Adrenal gland (tissue), 12 donors: Measurements from ENCODE around the gene FAM209B. TPM values are rescaled to one million over a fixed set of nuclear protein-coding genes. Genes with fewer than 3 reads are reported as not detected.
"Not testable (repeated sequence)": the region's sequence is repeated elsewhere in the genome, so short reads cannot be mapped to it uniquely, and the experiment has no call there.

ENCODE experiments used
- DNase-seq, 7 donors: peaks; one replicate each; pipeline ENCODE4 v3.0.0-alpha.2; 2019 to 2020
- H3K27ac ChIP-seq, 5 donors: fragments of 200-600 bp; sonication (generic) in 4 of 5; 1 replicate in 3 of 5; 2 replicates in 2 of 5; pipeline versions ENCODE4 v1.5.1 to v1.8.0; 2016 to 2020; ENCODE audit warnings: mild to moderate bottlenecking in 1 of 5
- H3K27me3 ChIP-seq: fragments of 200-600 bp; 2 replicates; pipeline ENCODE4 v1.8.0; 2021
- H3K36me3 ChIP-seq, 2 donors: fragments of 200-600 bp; replicated peaks in 1 of 2; 1 replicate in 1 of 2; 2 replicates in 1 of 2; pipeline versions ENCODE4 v1.5.1 to v1.8.0; 2018 to 2022
- H3K4me1 ChIP-seq, 2 donors: fragments of 200-600 bp; replicated peaks in 1 of 2; 1 replicate in 1 of 2; 2 replicates in 1 of 2; pipeline versions ENCODE4 v1.5.1 to v1.8.0; 2018 to 2021
- H3K4me3 ChIP-seq, 4 donors: fragments of 200-600 bp; sonication (generic) in 3 of 4; one replicate each; pipeline ENCODE4 v1.5.1; 2016 to 2018
- H3K9me3 ChIP-seq, 3 donors: fragments of 200-600 bp; sonication (generic) in 1 of 3; replicated peaks in 1 of 3; 1 replicate in 2 of 3; 2 replicates in 1 of 3; pipeline versions ENCODE4 v1.5.1 to v1.8.0; 2016 to 2021
- POLR2A ChIP-seq, 2 donors: fragments of 450-650 bp; IDR thresholded peaks; one replicate each; pipeline ENCODE4 v1.6.1; 2017; ENCODE audit warnings: antibody characterized with exemption in 2 of 2, mild to moderate bottlenecking in 2 of 2, moderate library complexity in 1 of 2
- WGBS, 4 donors: extraction: QIAGEN DNeasy Blood & Tissue Kit in 2 of 4; methylation state at CpG; one replicate each; pipeline versions ENCODE4 v1.1.5 to v1.1.7; 2013 to 2017; 5-methylcytosine and 5-hydroxymethylcytosine counted together
- intact Hi-C, 2 donors: fragments of 100-400 bp; cut with DNase I; formaldehyde crosslinking; loops; one replicate each; pipeline versions ENCODE4 v1.14.1 to v1.15.0; 2022 to 2023
- polyA plus RNA-seq, 3 donors: library from polyadenylated mRNA; stranded (reverse); fragments of 200-250 nt in 2 of 3; fragments of 350-450 nt in 1 of 3; fragmentation: Illumina TruSeq in 1 of 3; extraction: RNeasy Lipid Tissue Mini Kit (QIAGEN cat#74804) in 1 of 3; gene quantifications; one replicate each; pipeline ENCODE4 v1.2.3, GENCODE V29; 2013 to 2014
- total RNA-seq, 9 donors: library from RNA; depleted of rRNA in 4 of 9; stranded (reverse); fragments of >200 nt in 4 of 9; fragments of 120-200 nt in 1 of 9; fragmentation: NEBNext Ultra II Directional in 1 of 9; extraction: Animal tissue kit (Norgen Biotek cat#: 25700) in 1 of 9; gene quantifications; one replicate each; pipeline versions ENCODE4 v1.1.0 to v1.2.4, GENCODE V29; 2013 to 2023
- TF ChIP-seq, protein P1 (sequence below), 6 experiments: fragments of 450-650 bp in 4 of 6; fragments of 200-600 bp in 2 of 6; sonication (generic) in 1 of 6; IDR thresholded peaks; 1 replicate in 5 of 6; 2 replicates in 1 of 6; pipeline versions ENCODE4 v1.5.1 to v1.8.0; 2016 to 2021; ENCODE audit warnings: antibody characterized with exemption in 6 of 6, mild to moderate bottlenecking in 2 of 6, moderate library complexity in 1 of 6
- donor health status: healthy with polysubstance abuse.
- donor health status: Bipolar disorder and iron deficiency.
- donor health status: DM: yes; HTN: yes; CAD: no.
- donor health status: DM: no; HTN: no; CAD: no.
- donor health status: DM: no; HTN: no; CAD: no.
- donor health status: DM: yes; HTN: yes; CAD: no.

FAM209B gene
- total and polyA plus RNA-seq, 12 donors: 0.17 to 0.80 (median 0.48) TPM; not detected in 8

DNA sequence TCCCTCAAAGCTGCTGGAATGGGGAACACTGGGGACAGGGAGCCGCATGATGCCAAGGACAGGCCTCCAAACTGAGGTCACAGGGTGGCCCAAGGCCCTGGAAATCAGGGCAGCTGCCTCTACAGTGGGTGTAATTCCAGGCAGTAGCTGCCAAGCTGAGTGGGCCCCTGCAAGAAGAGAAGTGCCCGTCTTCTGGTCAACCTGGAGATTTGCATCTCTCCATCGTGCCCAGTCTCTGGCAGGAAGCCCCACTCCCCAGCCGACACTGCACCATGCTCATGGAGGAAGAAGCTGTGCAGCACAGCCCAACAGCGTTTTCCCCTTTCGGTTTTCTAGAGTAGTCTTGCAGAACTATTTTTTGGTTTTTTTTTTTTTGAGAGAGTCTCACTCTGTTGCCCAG, 10.7 kb upstream of the FAM209B start:
- WGBS, 4 donors: 72 to 82% (median 74%) methylated on average over 6 of the region's 6 CpGs
- Histone ChIP-seq H3K27me3 (no peaks in the 10 kb centered on the region), H3K9me3 (peaks cover 0 to 4% (median 0%) of the 10 kb centered on the region in 3 donors), H3K4me1 (no peaks in the 10 kb centered on the region), H3K4me3 (no peak overlapping the region), H3K36me3 (peaks cover 0 to 28% of the 10 kb centered on the region in 2 donors), H3K27ac (no peak overlapping the region)
- TF ChIP-seq, protein P1, sequence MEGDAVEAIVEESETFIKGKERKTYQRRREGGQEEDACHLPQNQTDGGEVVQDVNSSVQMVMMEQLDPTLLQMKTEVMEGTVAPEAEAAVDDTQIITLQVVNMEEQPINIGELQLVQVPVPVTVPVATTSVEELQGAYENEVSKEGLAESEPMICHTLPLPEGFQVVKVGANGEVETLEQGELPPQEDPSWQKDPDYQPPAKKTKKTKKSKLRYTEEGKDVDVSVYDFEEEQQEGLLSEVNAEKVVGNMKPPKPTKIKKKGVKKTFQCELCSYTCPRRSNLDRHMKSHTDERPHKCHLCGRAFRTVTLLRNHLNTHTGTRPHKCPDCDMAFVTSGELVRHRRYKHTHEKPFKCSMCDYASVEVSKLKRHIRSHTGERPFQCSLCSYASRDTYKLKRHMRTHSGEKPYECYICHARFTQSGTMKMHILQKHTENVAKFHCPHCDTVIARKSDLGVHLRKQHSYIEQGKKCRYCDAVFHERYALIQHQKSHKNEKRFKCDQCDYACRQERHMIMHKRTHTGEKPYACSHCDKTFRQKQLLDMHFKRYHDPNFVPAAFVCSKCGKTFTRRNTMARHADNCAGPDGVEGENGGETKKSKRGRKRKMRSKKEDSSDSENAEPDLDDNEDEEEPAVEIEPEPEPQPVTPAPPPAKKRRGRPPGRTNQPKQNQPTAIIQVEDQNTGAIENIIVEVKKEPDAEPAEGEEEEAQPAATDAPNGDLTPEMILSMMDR (IDR thresholded peaks at IDR 0.05): no peak
- no peak for TF ChIP-seq POLR2A (IDR thresholded peaks at IDR 0.05)
- DNase-seq: no peak
- intact Hi-C loops: no loop called here

DNA sequence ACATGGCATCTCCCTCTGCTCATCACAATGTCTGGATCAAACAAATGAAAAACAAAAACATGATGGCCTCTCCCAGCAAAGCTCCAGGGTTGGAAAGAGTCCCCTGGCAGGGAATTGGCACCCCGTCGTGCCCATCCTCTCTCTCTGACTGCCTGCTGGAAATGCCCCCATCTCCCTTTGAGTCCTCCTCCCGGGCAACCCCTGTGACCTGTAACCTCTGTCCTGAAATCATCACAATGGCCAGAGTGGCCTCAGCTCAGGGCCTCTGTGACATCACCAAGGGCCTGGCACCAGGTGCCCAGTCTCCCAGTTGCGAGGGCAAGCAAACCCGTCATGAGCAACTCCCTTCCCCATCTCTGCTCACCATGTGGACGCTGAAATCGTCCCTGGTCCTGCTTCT, 8.6 kb upstream of the FAM209B start, which contains the start of gene FAM209A:
Gene FAM209A, plus strand, starts transcription at position 301 of the 400 bp plus-strand sequence. Its CDS starts 65 bp downstream, at position 366.
- H3K9me3 ChIP-seq, H3K27ac ChIP-seq, H3K27me3 ChIP-seq, H3K4me1 ChIP-seq, DNase-seq, H3K4me3 ChIP-seq, H3K36me3 ChIP-seq, intact Hi-C loops: not testable (repeated sequence)
- 78 to 92% (median 84%) methylated on average over 5 to 7 of the region's 7 CpGs for WGBS, 4 donors

DNA sequence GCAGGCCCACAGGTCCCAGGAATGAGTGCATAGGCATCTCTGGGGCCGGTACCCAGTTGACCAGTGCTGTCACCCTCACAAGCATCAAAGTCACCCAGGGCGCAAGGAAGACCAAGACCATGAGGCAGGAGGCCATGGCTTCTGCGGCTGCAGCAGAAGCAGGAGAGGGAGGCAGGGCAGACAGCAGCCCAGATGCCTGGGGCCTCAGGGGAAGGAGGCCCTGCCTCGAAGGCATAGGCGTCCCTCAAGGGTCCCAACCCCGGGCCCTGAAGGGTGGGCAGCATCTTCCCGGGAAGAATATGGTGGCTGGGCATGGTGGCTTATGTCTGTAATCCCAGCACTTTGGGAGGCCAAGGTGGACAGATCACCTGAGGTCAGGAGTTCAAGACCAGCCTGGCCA, 5.5 kb upstream of the FAM209B start:
- H3K4me1 ChIP-seq: no peaks in the 10 kb centered on the region
- H3K27ac ChIP-seq: no peak overlapping the region
- no peak for DNase-seq
- H3K36me3 ChIP-seq: no peaks in the 10 kb centered on the region
- WGBS, 4 donors: 92 to 97% (median 94%) methylated on average over 7 of the region's 7 CpGs
- no peaks in the 10 kb centered on the region for H3K27me3 ChIP-seq
- intact Hi-C loops: no loop called here
- H3K4me3 ChIP-seq: no peak overlapping the region
- no peaks in the 10 kb centered on the region for H3K9me3 ChIP-seq
- TF ChIP-seq, protein P1 (IDR thresholded peaks at IDR 0.05): no peak
- TF ChIP-seq POLR2A (IDR thresholded peaks at IDR 0.05): no peak

DNA sequence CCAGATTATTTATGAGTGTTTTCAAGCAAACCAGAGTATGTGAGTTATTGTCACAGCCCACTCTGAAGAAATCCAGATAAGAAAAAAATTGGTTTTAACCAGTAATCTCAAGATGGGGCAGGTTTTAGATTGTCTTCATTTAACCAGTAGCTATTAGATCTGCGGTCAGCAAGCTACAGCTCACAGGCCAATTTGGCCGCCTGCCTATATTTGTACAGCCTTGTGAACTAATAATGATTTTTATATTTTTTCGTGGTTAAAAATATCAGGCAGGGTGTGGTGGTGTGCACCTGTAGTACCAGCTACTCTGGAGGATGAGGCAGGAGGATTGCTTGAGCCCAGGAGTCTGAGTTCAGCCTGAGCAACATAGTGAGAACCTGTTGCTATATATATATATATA, 5.0 kb downstream of the FAM209B start:
- TF ChIP-seq, protein P1 (IDR thresholded peaks at IDR 0.05): no peak
- no peak for TF ChIP-seq POLR2A (IDR thresholded peaks at IDR 0.05)

DNA sequence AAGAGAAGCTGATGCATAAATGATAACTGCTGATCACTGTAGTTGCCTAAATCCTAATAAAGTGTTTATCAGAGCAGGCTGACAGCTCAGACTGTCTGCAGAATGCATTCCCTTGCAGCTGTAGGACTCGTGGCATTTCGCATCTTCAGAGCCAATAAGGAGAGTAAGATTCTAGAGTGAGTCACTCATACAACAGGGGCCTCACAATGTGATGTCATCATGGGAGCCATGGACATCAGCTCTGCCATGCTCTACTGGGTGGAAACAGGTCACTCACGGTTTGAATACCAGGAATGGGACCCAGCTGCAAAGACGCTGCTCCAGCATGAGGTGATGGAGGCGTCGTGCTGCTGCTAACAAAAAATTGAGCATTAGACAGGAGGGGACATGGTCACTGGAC, 7.4 kb downstream of the FAM209B start:
- Histone ChIP-seq H3K36me3 (no peaks in the 10 kb centered on the region), H3K9me3 (no peaks in the 10 kb centered on the region), H3K4me3 (no peak overlapping the region), H3K4me1 (no peaks in the 10 kb centered on the region), H3K27ac (no peak overlapping the region), H3K27me3 (no peaks in the 10 kb centered on the region)
- intact Hi-C loops: no loop called here
- TF ChIP-seq POLR2A (IDR thresholded peaks at IDR 0.05): no peak
- 78 to 87% (median 81%) methylated on average over 6 of the region's 6 CpGs for WGBS, 4 donors
- DNase-seq: no peak

More for the DNA sequence above, 5.0 kb downstream of the FAM209B start:
- intact Hi-C loops: no loop called here
- Histone ChIP-seq H3K4me3 (no peak overlapping the region), H3K4me1 (no peaks in the 10 kb centered on the region), H3K9me3 (no peaks in the 10 kb centered on the region), H3K27me3 (no peaks in the 10 kb centered on the region), H3K27ac (no peak overlapping the region), H3K36me3 (no peaks in the 10 kb centered on the region)
- WGBS, 4 donors: 63 to 66% (median 65%) methylated on average over 3 of the region's 3 CpGs
- no peak for DNase-seq
